ENCODE results near the gene PEAK3.
A peak's percentile ranks its signal among the peaks of the same experiment; 100 is the strongest.

Gene PEAK3, protein sequence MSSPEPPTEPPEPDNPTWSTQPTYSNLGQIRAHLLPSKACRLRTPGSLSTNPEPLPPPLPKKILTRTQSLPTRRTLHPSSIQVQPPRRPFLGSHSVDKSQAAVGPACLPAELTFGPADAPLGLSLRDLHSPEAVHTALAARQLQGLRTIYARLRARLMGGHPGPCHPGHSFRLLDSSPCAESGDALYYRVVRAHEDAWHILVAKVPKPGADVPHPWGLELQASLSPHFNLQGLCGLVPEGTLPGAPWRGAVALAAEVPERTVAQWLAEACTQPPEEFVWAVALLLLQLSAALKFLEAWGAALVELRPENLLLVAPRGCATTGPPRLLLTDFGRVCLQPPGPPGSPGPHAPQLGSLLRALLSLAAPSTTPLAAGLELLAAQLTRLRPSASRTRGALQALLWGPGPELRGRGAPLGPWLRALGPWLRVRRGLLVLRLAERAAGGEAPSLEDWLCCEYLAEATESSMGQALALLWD

DNA sequence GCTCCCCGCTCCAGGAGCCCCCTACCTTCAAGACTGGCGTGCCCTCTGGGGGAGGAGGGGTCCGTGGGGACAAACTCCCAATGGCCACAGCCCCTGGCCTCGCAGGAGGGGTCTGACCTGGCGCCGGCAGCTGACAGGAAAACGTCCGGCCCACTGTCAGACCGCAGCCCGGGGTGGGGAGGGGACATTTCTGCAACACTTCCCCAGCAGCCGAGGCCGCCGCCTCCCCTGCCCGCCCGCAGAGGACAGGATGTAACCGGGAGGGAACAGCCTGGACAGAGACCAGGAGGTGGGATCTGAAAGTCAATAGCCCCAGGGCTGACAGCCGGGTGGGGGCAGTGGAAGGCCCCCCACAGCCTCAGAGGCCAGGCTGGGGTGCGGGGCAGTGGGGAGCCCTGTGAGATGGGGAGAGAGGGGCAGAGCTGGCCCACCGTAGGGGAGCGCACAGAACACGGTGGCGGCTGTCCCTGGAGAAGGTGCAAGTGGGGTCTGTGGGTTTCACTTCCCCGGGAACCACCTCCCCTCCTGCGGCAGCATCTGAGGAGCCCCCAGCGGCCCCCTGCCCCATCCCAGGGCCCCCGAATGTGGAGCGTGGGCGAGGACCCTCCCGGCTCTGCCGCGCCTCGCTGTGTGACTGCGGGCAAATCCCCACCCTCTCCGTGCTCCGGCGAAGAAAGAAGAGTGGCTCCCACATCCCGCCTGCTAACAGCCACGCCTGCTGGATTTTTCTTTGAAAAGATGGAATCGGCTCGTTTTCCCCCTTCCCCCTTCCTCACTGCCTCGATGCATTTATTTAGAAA, at the start of gene PEAK3:
PEAK3 (minus strand) TSS at position 114 of the 800 bp plus-strand sequence. CDS start 1,244 bp downstream, outside the sequence.
- no peak within 1 kb of the TSS for H3K4me3 ChIP-seq (ENCODE audit: low read length)
- DNase-seq (ENCODE audit: low read depth) = peak; percentile 39
- TF ChIP-seq, protein P1, sequence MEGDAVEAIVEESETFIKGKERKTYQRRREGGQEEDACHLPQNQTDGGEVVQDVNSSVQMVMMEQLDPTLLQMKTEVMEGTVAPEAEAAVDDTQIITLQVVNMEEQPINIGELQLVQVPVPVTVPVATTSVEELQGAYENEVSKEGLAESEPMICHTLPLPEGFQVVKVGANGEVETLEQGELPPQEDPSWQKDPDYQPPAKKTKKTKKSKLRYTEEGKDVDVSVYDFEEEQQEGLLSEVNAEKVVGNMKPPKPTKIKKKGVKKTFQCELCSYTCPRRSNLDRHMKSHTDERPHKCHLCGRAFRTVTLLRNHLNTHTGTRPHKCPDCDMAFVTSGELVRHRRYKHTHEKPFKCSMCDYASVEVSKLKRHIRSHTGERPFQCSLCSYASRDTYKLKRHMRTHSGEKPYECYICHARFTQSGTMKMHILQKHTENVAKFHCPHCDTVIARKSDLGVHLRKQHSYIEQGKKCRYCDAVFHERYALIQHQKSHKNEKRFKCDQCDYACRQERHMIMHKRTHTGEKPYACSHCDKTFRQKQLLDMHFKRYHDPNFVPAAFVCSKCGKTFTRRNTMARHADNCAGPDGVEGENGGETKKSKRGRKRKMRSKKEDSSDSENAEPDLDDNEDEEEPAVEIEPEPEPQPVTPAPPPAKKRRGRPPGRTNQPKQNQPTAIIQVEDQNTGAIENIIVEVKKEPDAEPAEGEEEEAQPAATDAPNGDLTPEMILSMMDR (conservative IDR thresholded peaks at IDR 0.05; ENCODE audit: low read length) = no peak

GRCh38 chr19:2330632-2331284, 48.8 kb upstream of the PEAK3 start:
- no peak for DNase-seq (ENCODE audit: low read depth)
- no peak overlapping the region for H3K4me3 ChIP-seq (ENCODE audit: low read length)
- TF ChIP-seq, protein P1 (conservative IDR thresholded peaks at IDR 0.05; ENCODE audit: low read length) = no peak

DNA sequence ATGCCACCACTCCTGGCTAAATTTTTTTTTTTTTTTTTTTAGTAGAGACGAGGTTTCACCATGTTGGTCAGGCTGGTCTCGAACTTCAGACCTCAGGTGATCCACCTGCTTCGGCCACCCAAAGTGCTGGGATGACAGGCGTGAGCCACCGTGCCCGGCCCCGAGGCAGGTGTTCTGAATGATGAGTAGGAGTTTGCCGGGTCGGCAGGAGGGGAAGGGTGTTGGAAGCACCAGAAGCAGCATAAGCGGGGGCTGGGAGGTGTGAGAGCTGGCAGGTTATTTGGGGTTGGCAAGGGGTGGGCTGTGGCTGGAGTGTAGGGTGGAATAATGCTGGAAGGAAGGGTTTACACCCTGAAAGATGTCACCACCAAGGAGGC, 48.3 kb upstream of the PEAK3 start:
- no peak for DNase-seq (ENCODE audit: low read depth)
- TF ChIP-seq, protein P1 (conservative IDR thresholded peaks at IDR 0.05; ENCODE audit: low read length) = no peak
- no peak overlapping the region for H3K4me3 ChIP-seq (ENCODE audit: low read length)

GRCh38 chr19:2329501-2329916, 47.5 kb upstream of the PEAK3 start:
- DNase-seq (ENCODE audit: low read depth) = no peak
- TF ChIP-seq, protein P1 (conservative IDR thresholded peaks at IDR 0.05; ENCODE audit: low read length) = no peak
- peak overlapping the region; percentile 95 for H3K4me3 ChIP-seq (ENCODE audit: low read length)

- TF ChIP-seq, protein P1 (conservative IDR thresholded peaks at IDR 0.05; ENCODE audit: low read length) = no peak
- H3K4me3 ChIP-seq (ENCODE audit: low read length) = peak overlapping the region; percentile 95
- DNase-seq (ENCODE audit: low read depth) = no peak
These were observed 47.1 kb upstream of the PEAK3 start for GRCh38 chr19:2329149-2329478.

DNA sequence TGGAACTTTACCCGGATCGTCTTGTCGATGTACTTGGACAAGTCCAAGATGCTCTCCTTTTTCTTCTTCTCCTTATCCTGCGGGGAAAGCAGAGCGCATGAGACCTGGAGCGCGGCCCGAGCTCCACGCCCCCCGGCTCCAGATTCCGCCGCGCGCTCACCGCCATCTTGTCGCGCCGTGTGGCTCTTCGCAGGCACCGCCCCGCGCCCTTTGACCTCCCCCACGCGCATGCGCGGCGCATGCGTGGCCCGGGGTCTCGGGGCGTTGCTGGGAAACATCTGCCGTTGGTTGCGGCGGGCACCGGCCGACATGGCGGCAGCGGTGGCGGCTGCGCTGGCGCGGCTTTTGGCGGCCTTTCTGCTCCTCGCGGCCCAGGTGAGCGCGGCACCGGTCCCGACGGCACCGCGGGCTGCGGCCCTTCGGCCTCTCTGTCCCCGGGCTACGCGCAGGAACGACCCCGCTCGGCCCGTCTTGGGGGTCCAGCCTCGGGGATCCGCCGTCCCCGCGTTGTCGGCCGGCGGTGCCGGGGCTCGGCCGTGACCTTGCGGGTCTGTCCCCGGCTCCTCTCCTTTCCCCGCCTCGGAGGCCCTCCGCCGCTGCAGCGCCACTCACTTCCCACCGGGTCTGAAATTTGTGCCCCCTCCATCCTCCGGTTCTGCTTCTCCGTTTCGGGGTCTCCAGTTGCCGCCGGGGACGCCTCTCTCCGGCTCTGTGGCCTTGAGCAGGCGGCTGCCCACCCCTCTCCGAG, 46.6 kb upstream of the PEAK3 start, which contains the start of the genes LSM7 and SPPL2B:
LSM7 (minus strand) TSS at position 186 of the 748 bp plus-strand sequence; CDS start at position 166, 20 bp downstream.
SPPL2B (plus strand) TSS at position 284 of the 748 bp plus-strand sequence; CDS start at position 310, 26 bp downstream.
- H3K4me3 ChIP-seq (ENCODE audit: low read length) = peak within 1 kb of the TSS; percentile 95
- TF ChIP-seq, protein P1 (conservative IDR thresholded peaks at IDR 0.05; ENCODE audit: low read length) = no peak
- DNase-seq (ENCODE audit: low read depth) = peak; percentile 84
